ENCODE data around the gene SBF2.

The SBF2 gene

GRCh38 chr11:9774591-9775397, 519.2 kb downstream of the SBF2 start:
- FAIRE-seq = no peak
- DNase-seq (ENCODE audit: insufficient read length) = no peak
- TF ChIP-seq POLR2AphosphoS5 (IDR thresholded peaks at IDR 0.05; ENCODE audit: low read depth, low read length) (no peak), TAF1 (IDR thresholded peaks at IDR 0.05; ENCODE audit: borderline replicate concordance, low read depth, low read length) (no peak), POLR2A (IDR thresholded peaks at IDR 0.05; ENCODE audit: low read depth, low read length) (no peak)

GRCh38 chr11:9774109-9774508, 519.9 kb downstream of the SBF2 start:
- DNase-seq (ENCODE audit: insufficient read length) (no peak), FAIRE-seq (no peak)
- no peak for TF ChIP-seq POLR2A (IDR thresholded peaks at IDR 0.05; ENCODE audit: low read depth, low read length)
- TF ChIP-seq TAF1 (IDR thresholded peaks at IDR 0.05; ENCODE audit: borderline replicate concordance, low read depth, low read length) = no peak
- TF ChIP-seq POLR2AphosphoS5 (IDR thresholded peaks at IDR 0.05; ENCODE audit: low read depth, low read length) = no peak

DNA sequence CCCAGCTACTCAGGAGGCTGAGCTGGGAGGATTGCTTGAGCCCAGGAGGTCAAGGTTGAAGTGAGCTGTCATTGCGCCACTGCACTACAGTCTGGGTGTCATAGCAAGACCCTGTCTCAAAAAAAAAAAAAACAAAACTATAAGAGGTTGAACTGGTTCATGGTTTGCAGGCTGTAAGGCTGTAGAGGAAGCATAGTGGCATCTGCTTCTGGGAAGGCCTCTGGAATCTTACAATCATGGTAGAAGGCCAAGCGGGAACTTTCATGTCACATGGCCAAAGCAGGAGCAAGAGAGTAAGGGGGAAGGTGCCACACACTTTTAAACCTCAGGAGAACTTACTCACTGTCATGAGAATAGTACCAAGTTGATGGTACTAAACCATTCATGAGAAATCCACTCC, 520.5 kb downstream of the SBF2 start:
- no peak for FAIRE-seq

DNA sequence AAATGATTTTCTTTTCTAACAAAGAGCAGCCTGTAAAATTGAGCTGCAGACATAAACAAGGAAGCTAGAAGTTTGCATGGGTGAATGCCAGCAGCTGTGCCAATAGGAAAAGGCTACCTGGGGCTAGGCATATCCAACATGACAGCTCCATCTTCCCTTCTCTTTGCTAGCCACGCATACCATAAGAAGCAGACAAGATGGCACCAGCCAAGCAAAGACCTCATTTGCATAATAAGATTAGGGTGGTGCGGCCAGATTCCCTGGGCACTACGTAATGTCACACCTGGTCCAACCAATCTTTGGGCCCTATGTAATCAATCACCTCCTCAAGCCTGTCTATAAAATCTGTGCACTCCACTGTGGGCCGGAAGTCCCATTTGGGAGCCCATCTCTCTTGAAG, 521.8 kb downstream of the SBF2 start:
- DNase-seq (ENCODE audit: insufficient read length) = no peak
- TF ChIP-seq TAF1 (IDR thresholded peaks at IDR 0.05; ENCODE audit: borderline replicate concordance, low read depth, low read length) (no peak), POLR2A (IDR thresholded peaks at IDR 0.05; ENCODE audit: low read depth, low read length) (no peak), POLR2AphosphoS5 (IDR thresholded peaks at IDR 0.05; ENCODE audit: low read depth, low read length) (no peak)
- no peak for FAIRE-seq

More for the DNA sequence above, 520.5 kb downstream of the SBF2 start:
- TF ChIP-seq TAF1 (IDR thresholded peaks at IDR 0.05; ENCODE audit: borderline replicate concordance, low read depth, low read length) (no peak), POLR2A (IDR thresholded peaks at IDR 0.05; ENCODE audit: low read depth, low read length) (no peak), POLR2AphosphoS5 (IDR thresholded peaks at IDR 0.05; ENCODE audit: low read depth, low read length) (no peak)
- DNase-seq (ENCODE audit: insufficient read length) = no peak

GRCh38 chr11:9771071-9771511, 522.9 kb downstream of the SBF2 start:
- no peak for TF ChIP-seq POLR2AphosphoS5 (IDR thresholded peaks at IDR 0.05; ENCODE audit: low read depth, low read length)
- FAIRE-seq = no peak
- no peak for DNase-seq (ENCODE audit: insufficient read length)

- FAIRE-seq (peak; percentile 66), DNase-seq (ENCODE audit: insufficient read length) (no peak)
- TF ChIP-seq POLR2AphosphoS5 (IDR thresholded peaks at IDR 0.05; ENCODE audit: low read depth, low read length) (no peak), TAF1 (IDR thresholded peaks at IDR 0.05; ENCODE audit: borderline replicate concordance, low read depth, low read length) (no peak), POLR2A (IDR thresholded peaks at IDR 0.05; ENCODE audit: low read depth, low read length) (no peak)
Measured at GRCh38 chr11:9769621-9770020, 524.4 kb downstream of the SBF2 start.

GRCh38 chr11:9765320-9766101, 528.5 kb downstream of the SBF2 start:
- FAIRE-seq (peak; percentile 92), DNase-seq (ENCODE audit: insufficient read length) (no peak)
- TF ChIP-seq POLR2AphosphoS5 (IDR thresholded peaks at IDR 0.05; ENCODE audit: low read depth, low read length) (no peak), POLR2A (IDR thresholded peaks at IDR 0.05; ENCODE audit: low read depth, low read length) (no peak), TAF1 (IDR thresholded peaks at IDR 0.05; ENCODE audit: borderline replicate concordance, low read depth, low read length) (no peak)

- TF ChIP-seq POLR2AphosphoS5 (IDR thresholded peaks at IDR 0.05; ENCODE audit: low read depth, low read length) (no peak), TAF1 (IDR thresholded peaks at IDR 0.05; ENCODE audit: borderline replicate concordance, low read depth, low read length) (no peak)
- no peak for DNase-seq (ENCODE audit: insufficient read length)
- FAIRE-seq = peak; percentile 46
Measured at GRCh38 chr11:9763301-9763700, 530.7 kb downstream of the SBF2 start.

- FAIRE-seq (no peak), DNase-seq (ENCODE audit: insufficient read length) (no peak)
- no peak for TF ChIP-seq TAF1 (IDR thresholded peaks at IDR 0.05; ENCODE audit: borderline replicate concordance, low read depth, low read length)
- TF ChIP-seq POLR2A (IDR thresholded peaks at IDR 0.05; ENCODE audit: low read depth, low read length) = no peak
- TF ChIP-seq POLR2AphosphoS5 (IDR thresholded peaks at IDR 0.05; ENCODE audit: low read depth, low read length) = no peak
Measured at GRCh38 chr11:9762531-9762930, 531.5 kb downstream of the SBF2 start.

- DNase-seq (ENCODE audit: insufficient read length) (no peak), FAIRE-seq (no peak)
- TF ChIP-seq POLR2A (IDR thresholded peaks at IDR 0.05; ENCODE audit: low read depth, low read length) = no peak
- no peak for TF ChIP-seq TAF1 (IDR thresholded peaks at IDR 0.05; ENCODE audit: borderline replicate concordance, low read depth, low read length)
- TF ChIP-seq POLR2AphosphoS5 (IDR thresholded peaks at IDR 0.05; ENCODE audit: low read depth, low read length) = no peak
Measured at GRCh38 chr11:9761441-9761945, 532.5 kb downstream of the SBF2 start.

GRCh38 chr11:9760193-9760575, 533.8 kb downstream of the SBF2 start:
- FAIRE-seq (peak; percentile 62), DNase-seq (ENCODE audit: insufficient read length) (no peak)
- TF ChIP-seq POLR2A (IDR thresholded peaks at IDR 0.05; ENCODE audit: low read depth, low read length) = no peak
- no peak for TF ChIP-seq TAF1 (IDR thresholded peaks at IDR 0.05; ENCODE audit: borderline replicate concordance, low read depth, low read length)

Data from GM12892 (cell line).